CD1c-positive myeloid dendritic cell (primary cell): ENCODE measurements around the gene HES7.

Experiments used
- DNase-seq: peaks from one replicate; pipeline ENCODE4 v3.0.0-alpha.2; 2016; ENCODE audit errors: extremely low spot score

Gene HES7

GRCh38 chr17:8142887-8143580 lies 19.1 kb upstream of the HES7 start:
- DNase-seq, result no peak

DNA sequence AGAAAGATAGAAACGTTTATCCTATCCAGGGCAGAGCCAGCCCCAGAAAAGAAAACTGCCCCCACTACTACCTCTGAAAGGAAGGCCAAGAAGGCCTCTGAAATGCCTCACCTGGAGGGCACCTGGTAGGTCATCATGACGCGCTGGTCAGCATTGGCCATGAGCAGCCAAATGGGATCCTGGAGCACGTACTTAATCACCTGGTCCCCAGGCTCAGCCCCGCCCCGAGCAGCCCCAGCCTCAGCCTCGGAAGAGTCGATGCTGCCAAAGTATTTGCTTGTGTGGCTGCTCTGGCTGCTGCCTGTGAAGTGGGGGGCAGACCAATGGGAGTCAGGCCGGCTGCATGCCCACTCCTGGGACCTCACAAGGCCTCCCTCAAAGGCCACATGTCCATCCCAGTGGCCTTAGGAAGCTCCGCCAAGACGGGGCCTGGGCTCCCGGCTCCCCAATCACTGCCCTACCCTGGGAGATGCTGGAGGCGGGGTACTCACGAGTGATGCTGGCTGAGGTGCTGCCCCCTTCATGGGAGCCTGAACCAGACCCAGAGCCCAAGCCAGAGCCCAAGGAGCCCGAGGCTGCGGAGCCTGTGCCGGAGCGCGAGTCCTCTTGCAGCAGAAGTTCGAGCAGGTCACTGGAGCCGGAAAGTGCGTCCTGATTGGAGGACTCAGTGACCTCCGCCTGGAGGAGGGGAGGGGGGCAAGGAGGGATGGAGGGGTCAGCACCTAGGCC lies 18.4 kb upstream of the HES7 start:
- no peak for DNase-seq

DNA sequence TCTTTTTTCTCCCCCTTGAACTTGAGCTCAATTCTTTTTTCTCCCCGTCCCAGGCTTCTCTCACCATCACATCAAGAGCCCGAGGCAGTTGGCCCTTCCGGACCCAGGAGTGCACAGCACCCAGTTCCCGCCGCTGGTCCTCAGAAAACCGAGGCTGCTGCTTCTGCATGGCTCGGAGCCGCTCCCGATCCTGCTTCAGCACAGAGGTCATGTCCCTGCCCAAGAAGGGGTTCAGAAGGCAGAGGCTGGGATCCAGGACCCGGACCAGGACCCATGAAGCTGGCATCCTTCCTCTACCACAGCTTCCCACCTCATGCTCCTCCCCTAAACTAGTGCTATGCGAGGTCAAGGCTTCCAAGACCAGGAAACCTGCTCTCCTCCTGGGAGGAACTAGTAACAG lies 17.8 kb upstream of the HES7 start:
- DNase-seq, result no peak

DNA sequence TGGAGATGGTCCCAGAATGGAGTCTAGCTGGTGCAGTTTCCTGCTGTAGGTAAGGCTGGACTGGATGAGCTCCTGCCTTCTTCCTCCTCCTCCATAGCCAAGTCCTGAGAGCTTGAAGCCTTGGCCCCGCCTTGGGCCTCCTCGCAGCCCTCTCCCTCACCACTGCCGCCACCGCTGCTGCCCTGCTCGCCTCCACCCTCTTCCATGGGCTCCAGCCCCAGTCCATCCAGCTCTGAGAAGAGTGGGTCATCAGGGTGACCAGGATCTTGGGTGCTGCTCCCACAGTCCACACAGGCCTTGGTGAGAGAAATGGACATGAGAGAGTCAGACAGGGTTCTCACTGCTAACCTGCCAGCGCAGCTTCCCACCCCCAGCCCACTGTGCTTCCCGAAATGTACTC lies 17.1 kb upstream of the HES7 start:
- DNase-seq, result no peak

DNA sequence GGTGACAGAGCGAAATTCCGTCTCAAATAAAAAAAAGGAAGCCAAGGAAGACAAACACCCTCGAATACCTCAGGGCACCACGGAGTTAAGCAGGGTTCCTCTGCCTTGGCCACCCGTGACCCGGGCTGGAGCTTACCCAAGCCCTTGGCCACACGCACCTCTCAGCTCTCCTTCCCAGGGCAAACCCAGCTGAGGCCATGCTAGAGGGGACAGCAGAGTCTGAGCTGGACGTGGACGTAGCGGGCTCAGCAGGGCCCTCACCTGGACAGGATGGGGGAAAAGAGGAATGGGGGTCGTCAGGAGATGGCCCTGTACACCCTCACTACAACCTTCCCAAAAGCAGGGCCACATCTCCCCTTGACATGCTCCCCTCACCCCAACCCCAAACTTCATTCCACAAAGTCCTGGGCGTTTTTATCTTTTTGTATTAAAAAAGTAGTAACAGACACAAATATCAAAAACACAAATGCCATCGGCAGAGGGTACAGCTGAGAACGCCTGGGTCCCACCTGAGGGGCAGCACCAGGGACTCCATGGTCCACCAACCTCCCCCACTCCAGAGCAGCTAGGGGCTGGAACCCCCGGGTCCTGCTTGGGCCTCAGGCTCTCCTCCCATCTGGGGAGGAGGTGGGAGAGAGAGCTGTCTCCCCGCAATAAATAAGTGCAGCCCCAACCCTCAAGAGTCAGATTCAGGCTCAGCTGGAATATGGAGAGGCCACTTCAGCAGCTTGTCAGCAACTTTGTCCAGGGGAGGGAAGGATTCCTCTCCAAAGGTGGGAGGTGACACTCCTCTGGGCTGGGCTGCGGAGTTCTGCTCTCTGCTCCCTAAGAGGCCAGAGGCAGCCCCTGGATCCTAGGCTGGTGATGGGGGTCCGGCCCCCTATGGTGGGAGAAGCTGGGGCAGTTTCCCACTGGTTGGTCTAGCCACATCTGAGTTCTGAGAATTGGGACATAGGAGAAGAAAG lies 16.4 kb upstream of the HES7 start:
- peak; percentile 69 for DNase-seq

- peak; percentile 98 for DNase-seq
Measured at GRCh38 chr17:8138672-8139371, 14.9 kb upstream of the HES7 start.

DNA sequence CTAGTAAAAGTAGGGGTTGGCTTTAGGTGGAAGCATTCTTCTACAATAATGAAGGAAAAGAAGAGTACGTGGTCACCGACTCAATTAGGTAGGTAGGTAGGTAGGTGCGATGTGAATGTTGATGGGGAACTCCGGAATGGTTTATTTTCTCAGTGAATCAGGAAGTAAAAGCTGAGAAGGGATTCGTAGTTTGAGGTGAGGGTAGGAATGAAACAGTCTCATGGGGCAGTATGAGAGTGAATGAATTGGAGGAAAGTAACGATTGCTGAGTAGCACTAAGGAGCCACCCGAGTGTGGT lies 14.4 kb upstream of the HES7 start:
- no peak for DNase-seq

DNA sequence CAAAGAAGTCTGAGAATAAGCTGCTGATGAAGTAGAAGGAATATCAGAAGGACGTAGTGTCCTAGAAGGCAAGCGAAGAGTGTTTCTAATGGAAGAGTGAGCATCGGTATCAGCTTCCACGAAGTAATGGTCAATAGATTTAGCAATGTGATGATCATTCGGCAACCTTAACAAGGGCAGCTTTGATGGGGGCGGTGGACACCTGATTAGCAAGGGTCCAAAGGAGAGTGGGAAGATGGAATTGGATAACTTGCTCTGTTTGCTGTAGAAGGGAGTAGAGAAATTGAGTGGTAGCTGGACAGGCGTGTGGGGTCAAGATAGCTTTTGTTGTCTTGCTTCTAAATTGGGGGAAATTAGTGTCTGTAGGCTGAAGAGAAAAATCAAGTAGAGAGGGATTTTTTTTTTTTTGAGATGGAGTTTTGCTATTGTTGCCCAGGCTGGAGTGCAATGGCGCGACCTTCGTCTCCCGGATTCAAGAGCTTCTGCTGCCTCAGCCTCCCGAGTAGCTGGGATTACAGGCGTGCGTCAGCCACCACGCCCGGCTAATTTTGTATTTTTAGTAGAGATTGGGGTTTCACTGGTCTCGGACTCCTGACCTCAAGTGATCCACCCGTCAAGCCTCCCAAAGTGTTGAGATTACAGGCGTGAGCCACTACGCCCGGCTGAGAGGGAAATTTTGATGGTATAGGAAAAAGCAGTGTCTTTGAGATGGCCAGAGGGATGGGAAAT lies 13.9 kb upstream of the HES7 start:
- DNase-seq, result no peak

- DNase-seq, result no peak
Measured at GRCh38 chr17:8133941-8134340, 10.0 kb upstream of the HES7 start.

DNA sequence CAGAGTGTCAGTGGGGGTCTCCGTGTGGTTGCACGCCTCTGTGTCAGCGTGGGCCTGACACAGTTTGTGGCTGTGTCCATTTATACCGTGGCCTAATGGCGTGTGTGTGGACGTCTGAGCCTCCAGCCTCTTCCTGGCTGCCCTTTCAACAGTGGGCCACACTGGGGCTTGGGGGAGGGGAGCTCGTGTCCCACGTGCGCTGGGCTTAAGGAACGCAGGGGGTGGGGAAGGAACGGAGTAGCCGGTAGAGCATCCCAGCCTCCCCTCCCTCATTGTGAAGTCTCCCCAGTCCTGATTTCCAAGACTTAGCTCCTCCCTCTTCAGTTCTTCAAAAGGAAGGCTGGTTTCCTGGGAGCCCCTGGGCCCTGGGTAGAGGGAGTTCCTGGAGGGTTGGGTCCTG lies 9.5 kb upstream of the HES7 start:
- DNase-seq, result no peak

GRCh38 chr17:8131844-8132441 lies 8.0 kb upstream of the HES7 start:
- DNase-seq, result no peak

- DNase-seq, result no peak
Measured at GRCh38 chr17:8128125-8128784, 4.3 kb upstream of the HES7 start.

- DNase-seq, result no peak
Measured at GRCh38 chr17:8126491-8127066, 2.7 kb upstream of the HES7 start.

- DNase-seq, result no peak
Measured at GRCh38 chr17:8125947-8126490, 2.1 kb upstream of the HES7 start.

DNA sequence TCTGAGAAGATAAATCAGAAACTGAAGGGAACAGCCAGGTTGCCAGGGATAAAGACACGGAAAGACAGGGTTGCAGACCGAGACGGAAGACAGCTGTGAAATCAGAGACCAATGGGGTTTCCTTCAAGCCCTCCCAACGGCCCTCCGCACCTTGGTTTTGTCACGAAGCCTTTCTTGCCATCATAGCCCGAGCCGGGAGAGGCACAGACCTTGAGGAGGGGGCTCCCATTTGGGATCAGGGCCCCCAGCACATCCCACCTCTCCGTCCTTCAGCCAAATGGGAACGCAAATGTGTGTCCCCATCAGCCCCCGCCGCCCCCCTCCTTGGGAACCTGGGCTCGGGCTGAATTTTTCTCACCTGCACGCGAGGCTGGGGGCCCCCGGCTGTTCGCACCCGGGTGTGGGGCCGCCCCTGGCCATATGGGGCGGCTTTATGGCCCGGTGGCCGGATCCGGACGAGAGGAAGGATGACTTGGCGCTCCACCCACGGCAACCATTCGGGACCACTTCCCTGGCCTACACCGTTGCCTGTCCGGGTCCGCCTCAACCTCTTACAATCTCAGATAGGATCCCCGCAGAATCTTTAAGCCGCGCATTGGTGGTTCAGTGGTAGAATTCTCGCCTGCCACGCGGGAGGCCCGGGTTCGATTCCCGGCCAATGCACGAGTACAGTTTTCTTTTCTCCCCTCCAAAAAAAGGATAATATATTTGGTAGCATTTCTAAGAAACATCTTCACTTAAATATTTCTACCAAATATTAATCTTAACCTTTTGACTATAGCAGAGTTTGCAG lies 1.4 kb upstream of the HES7 start:
- DNase-seq, result peak; percentile 83

DNA sequence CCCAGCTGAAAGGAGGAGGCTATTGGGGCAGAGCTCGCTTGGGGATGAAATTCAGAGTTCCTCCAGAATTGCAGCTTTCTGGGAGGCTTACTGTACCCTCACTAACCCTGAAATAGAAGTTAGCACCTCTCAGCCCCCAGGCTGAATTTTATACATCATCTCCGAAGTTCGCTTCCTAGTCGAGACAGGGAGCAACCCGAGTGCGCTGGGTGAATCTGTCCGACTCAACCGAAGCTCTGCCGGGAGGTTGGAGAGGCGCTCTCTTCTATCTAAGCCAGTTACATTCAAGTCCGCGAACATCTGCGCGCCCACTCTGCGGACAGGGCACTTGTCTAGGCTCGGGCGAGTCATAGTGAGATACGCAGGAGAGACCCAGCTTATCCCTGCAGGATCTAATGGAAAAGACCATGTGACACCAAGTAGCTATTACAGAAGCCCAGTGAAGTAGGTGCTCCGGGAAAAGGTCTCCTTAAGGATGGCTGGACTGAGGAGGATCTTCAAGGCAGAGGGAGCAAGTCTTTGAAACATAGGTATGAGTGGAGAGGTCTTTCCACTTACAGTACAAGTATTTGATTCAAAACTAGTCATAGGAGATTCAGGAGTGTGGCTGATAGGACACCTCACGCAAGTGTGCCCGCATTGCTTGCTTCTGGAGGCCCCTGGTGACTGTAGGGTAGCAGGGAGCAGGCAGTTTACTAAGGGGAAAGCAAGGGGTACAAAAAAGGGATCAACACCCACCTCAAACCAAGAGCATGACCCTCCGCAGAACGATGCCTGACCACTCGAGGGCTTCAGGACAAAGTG lies 646 bp upstream of the HES7 start:
- DNase-seq, result no peak

- peak; percentile 33 for DNase-seq
Measured at GRCh38 chr17:8122924-8123694, 797 bp downstream of the HES7 start.
